T-helper 1 cell treated with Interleukin-12 subunit alpha and Interleukin-12 subunit beta and Interleukin-4 antibody, amounts not matched to agents 30 ng/mL and 1 ng/mL, for 36 hours (primary cell): ENCODE data around the gene SLC35F1. TPM values are rescaled to one million over a fixed set of nuclear protein-coding genes. Genes with fewer than 3 reads are reported as not detected.

ENCODE experiments used
- intact Hi-C: fragments of 100-400 bp; cut with micrococcal nuclease; formaldehyde crosslinking; loops from one replicate; pipeline ENCODE4 v1.15.1; 2024
- total RNA-seq: library from RNA; stranded (reverse); gene quantifications from 2 replicates; pipeline ENCODE4 v1.2.3, GENCODE V29; 2022

The SLC35F1 gene
- total RNA-seq, 1 donor from 2014 or later: not detected

DNA sequence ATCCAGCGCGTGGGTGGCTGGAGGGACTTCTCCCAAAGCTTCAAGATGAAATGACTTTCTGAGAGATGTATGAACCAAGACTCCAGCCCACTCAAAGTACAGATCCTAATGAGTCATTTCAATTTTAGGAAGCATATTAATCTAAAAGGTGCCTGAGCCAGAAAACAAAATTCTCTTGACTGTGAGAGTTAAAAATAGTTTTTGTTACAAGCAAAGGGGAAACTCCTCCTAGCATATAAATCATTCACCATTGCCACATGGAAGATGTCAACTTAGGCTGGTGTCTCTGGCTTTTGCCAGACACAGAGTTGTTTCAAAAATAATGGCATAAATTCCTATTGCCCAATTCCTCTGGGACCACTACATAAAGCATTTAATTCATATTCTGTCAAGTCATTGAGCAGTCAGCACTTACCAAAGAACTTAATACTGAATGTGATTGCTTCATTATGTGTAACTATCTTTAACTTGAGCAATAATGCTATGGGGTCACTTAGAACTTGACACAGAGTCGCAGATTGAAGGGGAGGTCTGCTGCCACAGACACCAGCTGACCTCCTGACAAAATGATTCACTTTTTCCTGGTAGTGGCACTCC lies 280.6 kb downstream of the SLC35F1 start:
- intact Hi-C loops: no loop called here

DNA sequence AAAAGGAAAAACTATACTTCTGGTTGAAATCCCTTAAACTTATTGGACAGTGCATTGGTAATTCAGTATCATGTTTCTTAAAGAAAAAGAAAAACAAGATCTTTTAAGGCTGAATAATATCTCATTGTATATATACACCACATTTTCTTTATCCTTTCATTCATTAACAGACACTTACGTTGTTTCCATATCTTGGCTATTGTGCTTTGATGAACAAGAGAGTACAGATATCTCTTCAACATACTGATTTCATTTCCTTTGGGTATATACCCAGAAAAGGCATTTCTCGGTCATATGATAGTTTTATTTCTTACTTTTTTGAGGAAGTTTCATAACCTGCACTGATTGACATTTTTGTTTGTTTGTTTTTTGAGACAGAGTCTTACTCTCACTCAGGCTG lies 281.5 kb downstream of the SLC35F1 start:
- intact Hi-C loops: no loop called here

DNA sequence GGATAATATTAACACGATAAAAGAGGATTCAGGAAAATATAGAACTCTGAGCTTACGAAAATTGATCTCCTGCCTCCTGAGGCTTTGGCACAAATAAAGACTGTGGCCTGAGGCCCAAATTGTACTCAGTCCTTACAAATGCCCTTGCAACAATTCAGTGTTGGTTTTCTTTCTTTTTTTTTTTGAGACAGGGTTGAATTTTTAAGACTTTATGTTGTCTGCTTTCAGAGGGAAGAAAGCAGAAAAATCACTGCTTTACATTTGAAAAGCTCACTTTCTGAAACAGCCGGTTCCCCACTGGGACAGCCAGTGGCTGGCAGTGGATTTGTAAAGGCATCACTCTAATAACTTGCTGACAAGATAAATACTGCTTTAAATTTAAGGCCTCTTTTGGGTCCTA lies 290.5 kb downstream of the SLC35F1 start:
- intact Hi-C loops: no loop called here

DNA sequence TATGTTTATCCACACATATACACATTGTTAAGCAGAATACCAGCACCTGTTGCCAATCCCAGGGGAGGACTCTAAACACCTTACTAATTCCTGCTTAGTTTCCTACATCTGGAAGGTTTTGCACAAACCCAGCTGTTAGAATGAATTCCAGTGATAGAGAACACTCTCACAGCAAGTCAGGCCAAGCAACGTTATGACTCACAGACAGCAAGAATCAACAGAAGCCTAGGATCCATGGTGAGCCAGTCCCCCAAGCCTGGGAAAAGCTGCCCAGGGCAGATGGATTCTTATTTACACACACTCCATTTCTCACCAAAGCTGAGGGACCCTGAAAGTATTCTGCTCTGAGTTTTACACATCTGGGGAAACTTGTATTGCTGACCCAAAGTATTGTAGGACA lies 291.7 kb downstream of the SLC35F1 start:
- intact Hi-C loops: no loop called here

DNA sequence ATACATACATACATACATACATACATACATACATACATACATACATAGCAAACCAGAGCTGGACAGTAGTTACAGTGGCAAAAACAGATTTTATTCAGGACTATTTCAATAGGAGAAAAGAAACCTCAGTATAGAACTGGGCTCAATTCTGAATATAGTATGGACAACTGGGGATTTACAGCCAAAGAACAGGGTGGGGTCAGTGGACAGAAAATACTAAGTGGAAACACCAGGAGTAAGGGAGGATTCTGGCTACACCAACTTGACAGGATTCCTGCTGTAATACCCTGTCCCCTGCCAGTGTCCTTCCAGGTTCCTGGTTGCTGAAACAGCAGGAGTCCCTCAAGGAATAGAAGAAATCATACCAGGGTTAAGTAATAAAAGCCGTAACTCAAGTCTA lies 293.1 kb downstream of the SLC35F1 start:
- intact Hi-C loops: no loop called here

DNA sequence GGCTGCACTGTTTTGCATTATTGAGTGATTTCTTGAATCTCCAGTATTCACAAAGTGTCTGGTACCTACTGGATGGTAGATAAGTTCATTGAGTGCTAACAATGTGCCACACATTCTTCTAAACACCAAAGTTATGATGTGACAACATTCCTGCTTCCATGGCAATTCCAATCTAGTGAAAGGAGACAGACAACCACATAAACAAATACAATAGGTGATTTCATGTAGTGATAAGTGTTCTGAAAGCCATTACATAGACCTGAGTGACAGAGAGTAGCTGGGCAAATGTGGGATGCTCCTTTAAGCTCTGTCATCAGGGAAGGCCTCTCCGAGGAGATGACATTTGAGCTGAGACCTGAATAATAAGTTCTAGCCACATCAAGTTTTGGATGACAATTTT lies 295.5 kb downstream of the SLC35F1 start:
- intact Hi-C loops: no loop called here

DNA sequence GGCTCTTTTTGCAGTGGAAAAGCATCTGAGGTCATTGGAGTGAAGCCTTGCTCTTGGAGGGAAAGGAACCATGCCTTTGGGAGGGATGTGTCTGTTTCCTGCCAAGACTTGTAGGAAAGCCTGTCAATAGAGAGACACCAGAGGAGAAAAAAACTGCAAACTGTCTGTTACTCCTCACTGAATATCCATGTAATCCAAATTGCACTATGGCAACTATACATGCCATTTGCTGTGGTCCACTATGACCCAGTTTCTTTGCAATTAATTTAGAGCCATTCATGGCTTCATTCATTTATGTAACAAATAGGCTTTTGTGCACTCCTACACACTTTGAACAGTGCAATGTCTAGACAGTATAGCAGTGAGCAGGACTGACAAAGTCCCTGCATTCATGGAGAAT lies 296.5 kb downstream of the SLC35F1 start:
- intact Hi-C loops: no loop called here

DNA sequence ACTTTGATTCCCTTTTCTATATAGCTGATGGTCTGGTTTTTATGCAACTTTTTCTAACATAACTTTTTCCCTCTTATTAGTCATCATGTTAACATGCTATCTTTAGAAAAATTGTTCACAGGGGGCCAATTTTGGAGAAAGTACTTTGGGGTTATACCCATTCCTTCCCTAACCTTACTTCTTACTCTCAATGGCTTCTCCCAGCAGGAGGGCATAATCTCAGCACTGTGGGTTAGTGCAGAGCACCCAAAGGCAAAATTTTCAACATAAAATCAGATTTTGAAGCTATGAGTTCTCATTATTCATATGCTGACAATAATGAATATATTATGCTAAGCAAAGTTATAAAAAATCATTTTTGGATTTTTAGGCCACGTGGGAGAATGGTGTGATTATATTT lies 299.2 kb downstream of the SLC35F1 start:
- intact Hi-C loops: no loop called here

DNA sequence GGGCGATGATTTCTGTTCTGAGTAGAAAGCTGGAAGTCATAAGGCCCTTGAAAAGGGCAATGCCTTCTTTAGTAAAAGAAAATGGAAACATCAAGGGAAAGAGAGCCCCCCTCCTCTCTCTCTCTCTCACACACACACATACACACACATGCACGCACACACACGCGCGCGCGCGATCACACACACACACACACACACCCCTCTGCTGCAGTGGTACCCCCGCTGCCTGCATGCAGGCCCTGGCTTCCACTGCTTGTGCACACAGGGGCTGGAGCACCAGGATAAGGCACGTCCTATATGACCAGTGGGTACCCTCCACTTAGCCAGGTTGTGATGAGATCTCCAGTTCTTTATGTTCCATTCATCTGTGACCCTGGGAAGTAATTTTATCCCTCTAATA lies 300.9 kb downstream of the SLC35F1 start:
- intact Hi-C loops: no loop called here

DNA sequence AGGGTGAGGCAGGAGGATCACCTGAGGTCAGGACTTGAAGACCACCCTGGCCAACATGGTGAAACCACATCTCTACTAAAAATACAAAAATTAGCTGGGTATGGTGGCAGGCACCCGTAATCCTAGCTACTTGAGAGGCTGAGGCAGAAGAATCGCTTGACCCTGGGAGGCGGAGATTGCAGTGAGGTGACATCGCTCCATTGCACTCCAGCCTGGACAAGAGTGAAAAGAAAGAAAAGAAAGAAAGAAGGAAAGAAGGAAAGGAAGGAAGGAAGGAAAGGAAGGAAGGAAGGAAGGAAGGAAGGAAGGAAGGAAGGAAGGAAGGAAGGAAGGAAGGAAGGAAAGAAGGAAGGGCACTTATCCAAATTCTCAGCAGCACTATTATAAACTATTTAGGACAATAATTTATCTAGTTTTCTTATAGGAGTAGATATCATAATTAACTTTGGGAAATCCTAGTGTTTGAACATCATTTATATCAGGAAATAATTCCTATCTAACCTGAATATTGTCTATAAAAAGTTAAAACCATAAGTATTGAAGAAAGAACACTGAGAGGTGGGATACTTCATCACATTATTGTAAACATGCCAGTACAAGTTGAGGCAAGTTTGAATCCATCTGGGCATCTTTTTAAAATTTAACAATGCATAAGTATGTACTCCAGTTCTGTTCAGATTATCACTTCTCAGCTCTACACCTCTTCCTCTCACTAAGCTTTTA lies 305.5 kb downstream of the SLC35F1 start:
- intact Hi-C loops: no loop called here

DNA sequence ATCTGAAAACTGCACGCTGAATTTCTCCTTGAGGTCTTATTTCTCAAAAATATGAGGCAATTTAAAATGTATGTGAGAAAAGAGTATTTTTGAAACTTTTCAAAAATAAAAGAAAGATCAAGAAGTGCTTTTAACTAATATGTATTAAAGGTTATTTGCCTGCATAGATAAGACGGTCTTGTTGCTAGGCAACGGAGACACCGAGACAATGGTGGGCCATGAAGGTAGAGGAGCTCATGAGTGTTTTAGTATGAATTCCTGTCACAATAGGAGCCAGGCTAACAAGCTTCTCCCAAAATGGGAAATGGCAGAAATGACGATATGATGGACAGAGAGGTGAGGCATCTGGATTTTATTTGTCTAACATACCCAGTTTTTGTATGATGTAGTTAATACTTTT lies 308.2 kb downstream of the SLC35F1 start:
- intact Hi-C loops: no loop called here

DNA sequence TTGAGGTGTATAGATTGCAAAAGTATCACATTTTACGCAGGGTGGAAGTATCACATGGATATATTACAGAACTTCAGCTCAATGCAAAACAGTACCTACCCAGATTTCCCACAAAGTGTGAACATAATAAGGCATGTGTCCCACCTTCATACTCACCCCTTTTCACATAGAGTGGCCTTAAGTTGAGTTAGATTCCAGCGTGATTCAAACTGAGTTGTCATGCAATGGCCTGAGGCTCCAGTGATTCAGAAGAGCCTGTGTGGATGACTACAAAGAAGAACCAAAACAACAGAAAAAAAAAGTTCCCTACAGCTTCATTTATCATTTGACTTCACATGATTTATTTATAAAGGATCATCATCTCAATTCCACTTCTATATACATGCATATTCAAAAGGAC lies 309.7 kb downstream of the SLC35F1 start:
- intact Hi-C loops: no loop called here

DNA sequence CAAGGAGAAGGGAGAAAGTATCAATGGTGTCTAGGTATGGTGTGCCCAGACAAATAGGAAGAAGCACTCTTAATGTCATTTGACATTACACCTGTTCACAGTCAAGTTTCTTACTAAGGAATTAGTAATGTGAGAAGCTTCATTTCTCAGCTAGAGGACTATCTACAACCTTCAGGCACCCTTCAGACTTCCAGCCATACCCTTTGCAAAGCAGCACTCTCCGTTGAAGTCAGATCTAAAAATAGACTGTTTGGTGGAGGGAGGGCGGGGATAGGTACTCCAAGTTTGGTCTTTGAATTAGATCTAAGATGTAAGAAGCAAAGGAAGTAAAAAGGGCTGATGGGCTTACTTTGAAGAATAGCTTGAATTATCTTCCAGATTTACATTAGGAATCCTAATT lies 311.1 kb downstream of the SLC35F1 start:
- intact Hi-C loops: no loop called here

DNA sequence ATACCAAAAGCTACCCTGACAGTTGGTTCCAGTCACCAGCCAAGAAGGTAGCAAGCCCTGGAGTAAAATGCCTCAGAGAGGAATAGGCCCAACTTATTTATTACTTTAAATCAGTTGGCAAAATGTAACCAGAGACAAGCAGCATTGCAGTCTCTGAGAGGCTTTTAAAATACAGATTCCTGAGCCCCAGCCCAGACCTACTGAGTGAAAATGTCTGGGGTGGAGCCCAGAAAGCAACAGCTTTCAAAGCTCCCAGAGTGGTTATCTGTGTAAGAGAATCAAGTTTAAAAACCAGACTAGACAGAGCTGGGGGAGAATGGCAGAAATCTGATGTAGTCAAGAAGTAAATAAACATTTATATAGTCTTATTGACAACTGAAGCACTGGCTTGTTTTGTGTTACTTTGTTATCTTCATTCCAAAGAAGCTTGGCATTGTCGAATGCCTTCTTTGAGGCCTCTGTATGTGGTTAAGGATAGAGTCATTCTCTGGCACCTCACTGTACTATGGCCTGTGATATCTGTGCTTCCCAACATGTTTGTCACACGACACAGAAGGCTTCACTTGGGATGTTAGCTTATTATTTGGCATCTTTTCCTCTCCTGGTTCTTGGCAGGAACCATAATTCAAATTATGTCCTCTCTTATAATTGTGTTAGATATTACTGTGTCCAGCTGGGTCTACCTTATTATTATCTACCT lies 313.5 kb downstream of the SLC35F1 start:
- intact Hi-C loops: no loop called here

DNA sequence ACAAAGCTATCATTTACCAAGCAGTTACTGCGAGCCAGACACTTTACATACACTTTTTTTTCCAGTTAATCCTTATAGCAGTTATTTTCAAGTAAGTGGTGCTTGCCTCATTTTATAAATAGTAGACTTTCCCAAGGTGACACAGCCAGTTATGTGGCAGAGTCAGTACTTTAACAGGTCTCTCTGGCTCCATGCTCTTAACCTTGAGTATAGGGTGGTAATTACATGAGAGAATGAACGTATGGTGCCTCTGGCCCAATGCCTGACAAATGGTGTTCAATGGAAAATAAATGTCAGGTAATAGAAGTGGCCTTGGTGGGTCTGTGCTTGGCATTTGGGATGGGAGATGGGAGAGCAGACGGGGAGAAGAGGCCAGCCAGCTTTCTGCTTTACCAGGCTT lies 316.3 kb downstream of the SLC35F1 start:
- intact Hi-C loops: no loop called here

DNA sequence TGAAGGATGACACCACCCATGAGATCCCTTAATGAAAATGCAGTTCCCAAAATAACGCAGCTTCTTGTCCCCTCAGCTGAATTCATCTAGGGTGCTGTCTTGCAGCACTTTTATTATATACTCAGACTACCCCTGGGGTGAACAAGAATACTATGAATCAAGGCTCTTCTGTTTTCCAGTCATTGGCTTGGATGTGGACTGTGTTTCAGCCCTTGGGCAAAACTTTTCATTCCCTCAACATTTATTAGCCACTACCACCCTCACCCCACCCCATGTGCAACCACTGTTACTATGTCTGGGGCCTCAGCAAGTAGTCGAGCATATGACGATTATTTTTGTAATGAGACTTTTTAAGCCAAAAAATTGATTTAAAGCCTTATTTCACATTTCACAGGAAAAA lies 321.8 kb downstream of the SLC35F1 start:
- intact Hi-C loops: no loop called here

DNA sequence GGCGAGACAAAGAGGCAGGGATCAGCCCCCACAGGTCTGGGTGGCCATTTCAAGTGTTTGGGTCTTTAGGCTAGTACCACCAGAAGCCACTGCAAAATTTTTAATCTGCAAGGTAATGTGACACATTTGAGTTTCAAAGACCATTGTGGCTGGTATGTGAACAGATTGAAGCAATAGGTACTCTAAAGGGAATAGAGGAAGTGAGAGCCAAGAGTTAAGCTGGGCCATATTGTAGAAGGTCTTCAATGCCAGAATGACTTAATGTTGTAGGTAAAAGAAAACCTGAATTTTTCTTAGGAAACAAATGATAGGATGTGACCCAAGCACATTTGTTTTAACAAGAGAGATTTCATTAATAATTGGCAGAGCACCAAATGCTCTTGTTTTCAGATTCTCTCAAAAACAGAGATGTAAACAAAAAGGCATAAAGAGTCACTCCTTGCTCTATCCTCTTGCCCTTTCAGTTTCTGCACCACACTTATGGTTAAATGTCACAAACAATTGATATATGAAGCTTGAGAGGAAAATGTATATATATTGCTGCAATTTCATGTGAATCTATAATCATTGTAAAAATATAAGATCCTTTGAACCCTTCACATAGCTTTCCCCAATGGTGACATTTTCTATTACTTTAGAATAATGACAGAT lies 333.9 kb downstream of the SLC35F1 start:
- intact Hi-C loops: no loop called here

DNA sequence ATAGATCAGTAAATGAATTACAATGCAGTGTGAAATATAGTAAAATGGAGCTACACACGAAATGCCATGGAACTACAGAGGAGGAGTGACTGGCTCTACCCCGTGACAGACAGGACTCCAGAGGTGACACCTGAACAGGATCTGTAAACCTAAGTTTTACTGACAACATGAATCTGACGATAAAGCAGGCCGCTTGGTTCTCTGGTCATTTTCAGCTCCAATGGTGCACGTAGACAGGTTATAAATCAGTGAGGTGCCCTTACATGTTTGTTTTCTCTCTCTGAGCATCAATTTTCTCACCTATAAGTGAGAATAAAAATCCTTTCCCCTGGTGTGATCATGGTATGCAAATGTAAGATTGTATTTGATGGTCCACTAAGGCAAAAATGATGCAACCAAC lies 339.3 kb downstream of the SLC35F1 start:
- intact Hi-C loops: no loop called here

DNA sequence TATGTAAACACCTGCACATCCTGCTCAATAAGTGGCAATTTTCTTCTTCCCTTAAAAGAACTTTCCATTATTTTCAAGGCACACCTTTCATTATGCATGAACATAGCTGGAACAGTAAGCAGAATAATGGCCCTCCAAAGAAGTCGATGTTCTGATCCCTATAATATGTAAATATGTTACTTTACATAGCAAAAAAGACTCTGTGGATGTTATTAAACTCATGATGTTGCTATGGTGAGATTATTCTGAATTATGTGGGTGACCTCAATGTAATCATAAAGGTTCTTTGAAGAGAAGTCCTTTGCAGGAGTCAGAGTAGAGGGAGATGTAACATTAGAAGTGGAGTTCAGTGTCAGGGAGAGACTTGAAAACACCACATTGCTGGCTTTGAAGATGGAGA lies 341.1 kb downstream of the SLC35F1 start:
- intact Hi-C loops: no loop called here

DNA sequence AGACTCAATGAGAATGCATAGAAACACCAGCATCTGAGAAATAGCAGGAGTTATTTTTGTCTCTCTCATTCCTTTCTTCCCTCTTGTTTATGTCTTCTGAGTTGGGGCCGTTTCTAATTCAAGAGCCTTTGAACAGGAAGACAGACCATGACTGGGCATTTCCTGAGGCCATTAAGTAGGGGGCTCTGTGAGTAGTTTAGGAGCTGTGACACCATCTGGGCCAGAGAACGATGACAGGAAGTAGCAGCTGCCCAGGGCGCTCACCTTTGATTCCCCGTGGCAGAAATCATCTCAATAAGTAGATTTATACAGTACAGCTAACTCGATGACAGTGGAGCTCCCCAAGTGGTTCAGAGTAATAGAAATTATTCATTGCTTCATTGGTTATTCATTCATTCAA lies 342.6 kb downstream of the SLC35F1 start:
- intact Hi-C loops: no loop called here

DNA sequence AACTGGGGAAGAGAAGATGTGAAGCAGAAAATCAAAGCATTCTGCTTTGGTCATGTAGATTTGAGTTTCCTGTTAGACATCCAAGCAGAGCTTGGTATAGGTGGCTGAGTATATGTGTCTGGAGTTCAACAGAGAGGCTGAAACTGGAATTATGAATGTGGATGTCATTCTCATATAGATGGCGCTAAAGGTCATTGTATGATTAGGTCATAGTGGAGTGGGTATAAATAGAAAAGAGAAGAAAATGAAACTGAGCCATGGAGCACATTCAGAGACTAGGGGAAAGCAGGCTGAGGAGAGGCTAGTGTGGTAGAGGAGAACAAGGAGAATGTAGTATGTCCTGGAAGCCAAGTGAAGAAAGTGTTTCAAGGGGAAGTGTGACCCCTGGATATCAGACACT lies 345.4 kb downstream of the SLC35F1 start:
- intact Hi-C loops: no loop called here

DNA sequence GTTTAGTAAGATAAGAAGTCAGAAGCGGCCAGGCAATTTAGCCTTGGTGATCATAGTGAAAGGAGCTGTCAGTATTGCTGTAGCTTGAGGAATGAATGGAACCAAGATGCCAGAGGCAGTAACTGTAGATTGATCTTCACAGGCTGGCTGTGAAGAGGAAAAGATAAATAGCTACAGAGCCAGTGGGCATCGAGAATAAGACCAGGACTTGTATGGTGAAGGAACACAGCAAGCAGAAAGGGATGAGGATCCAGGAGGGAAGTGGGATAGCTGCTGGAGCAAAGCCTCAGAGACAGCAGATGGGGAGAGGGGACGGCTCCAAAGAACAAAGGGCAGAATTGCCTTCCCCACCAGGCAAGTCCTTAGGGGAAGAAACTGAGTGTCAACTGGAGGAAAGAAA lies 346.7 kb downstream of the SLC35F1 start:
- intact Hi-C loops: no loop called here
